Glomerular visceral epithelial cell (primary cell): ENCODE results near the gene SNRPA1.
"Not testable (repeated sequence)": the region's sequence is repeated elsewhere in the genome, so short reads cannot be mapped to it uniquely, and the experiment has no call there.

Source experiments
- DNase-seq: peaks from one replicate; pipeline ENCODE4 v3.0.0-alpha.2; 2016; ENCODE audit errors: extremely low spot score

SNRPA1 gene

DNA sequence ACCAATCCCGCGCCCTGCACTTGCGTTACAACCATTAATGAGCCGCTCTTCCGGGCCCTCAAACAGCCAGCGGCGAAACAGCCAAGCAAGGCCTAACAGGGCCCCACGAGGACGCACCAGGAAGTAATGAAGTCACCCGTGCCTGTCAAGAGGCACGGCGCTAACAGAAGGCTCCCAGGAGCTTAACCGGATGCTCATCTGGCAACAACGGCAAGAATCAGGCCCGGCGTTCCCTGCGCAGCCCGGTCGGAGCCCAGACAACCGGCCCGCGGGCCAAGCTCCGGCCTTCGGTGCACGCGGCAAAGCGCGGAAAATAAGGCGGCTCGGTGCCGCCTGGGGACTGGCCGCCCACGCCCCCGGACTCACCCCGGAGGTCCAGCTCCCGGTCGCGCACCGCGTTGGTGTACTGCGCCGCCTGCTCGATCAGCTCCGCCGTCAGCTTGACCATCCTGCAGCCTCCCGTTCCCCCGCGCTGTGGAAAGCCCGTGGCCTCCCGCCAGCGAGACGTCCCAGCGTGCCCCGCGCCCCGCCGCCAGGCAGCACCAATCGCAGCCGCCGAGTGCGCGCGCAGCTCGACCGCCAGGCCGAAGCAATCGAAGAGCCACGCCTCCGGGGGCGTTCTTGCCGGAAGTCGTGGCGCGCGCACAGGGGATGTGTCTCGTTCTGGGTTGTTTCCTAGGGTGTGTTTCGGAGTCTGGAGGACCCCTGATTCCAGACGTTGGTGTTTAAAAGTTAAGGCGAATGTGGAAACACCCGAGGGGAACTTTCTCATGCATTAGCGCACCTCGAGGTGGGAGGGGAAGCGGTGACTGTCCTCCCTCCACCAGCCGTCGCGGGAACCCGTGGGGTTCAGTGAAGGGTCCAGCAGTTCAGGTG lies at the start of gene SNRPA1:
TSS of gene SNRPA1 (minus strand) at position 518 of the 876 bp plus-strand sequence. CDS start at position 448, 70 bp downstream.
- peak; percentile 95 for DNase-seq

DNA sequence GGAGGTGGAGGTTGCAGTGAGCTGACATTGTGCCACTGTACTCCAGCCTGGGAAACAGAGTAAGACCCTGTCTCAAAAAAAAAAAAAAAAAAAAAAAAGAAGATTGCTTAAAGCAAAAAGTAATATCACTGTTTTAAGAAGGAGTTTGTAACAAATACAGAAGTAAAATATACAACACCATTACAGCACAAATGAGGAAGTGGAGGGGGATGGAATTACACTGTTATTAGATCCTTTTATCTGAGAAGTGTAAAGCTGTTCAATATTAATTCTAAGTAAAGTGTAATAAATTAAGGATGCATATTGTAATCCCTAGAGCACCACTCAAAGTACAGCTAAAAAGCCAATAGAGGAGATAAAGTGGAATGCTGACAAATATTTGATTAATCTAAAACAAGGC lies 47.0 kb upstream of the SNRPA1 start:
- no peak for DNase-seq

DNA sequence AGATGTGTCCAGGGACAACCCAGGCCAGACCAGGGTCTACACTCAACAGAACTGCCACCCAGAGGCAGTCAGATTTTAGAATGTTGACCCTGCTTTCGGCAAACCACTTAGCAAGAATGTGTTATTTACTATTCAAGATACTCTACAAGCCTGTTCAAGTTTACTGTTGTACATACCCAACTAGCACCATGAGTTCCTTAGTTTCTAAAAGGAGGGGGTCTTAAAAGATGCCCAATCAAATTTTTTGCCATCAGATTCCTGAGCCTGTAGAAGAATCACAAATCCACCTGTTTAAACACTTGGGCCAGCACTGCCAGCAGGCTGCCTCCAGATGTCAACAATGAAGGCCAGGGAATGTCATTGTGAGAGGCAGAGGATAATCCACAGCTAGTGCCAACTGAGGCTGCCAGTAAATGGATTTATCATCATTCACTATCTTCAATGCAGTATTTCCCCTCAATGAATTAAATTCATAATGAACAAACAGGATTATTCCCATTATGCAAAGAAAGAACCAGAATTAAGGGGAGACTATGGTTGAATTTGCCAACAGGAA lies 43.5 kb upstream of the SNRPA1 start:
- no peak for DNase-seq

DNA sequence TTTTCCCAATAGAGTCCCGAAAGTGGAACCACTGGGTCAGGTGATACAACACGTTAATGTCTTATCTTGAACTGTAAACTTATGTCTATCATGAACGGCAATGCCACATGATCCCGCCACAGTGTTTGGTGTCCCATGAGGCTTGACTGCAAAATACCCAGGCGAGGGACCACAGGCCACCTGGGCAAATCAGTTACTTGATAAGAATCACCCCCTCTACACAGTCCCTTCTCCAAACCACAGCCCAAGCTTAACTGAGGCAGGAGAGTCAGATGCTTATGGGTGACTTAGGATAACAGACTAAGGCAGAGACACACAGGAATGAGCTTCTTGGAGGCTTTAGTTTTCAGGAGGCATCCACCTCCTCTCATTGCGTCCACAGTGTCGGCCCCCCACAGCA lies 42.9 kb upstream of the SNRPA1 start:
- no peak for DNase-seq

DNA sequence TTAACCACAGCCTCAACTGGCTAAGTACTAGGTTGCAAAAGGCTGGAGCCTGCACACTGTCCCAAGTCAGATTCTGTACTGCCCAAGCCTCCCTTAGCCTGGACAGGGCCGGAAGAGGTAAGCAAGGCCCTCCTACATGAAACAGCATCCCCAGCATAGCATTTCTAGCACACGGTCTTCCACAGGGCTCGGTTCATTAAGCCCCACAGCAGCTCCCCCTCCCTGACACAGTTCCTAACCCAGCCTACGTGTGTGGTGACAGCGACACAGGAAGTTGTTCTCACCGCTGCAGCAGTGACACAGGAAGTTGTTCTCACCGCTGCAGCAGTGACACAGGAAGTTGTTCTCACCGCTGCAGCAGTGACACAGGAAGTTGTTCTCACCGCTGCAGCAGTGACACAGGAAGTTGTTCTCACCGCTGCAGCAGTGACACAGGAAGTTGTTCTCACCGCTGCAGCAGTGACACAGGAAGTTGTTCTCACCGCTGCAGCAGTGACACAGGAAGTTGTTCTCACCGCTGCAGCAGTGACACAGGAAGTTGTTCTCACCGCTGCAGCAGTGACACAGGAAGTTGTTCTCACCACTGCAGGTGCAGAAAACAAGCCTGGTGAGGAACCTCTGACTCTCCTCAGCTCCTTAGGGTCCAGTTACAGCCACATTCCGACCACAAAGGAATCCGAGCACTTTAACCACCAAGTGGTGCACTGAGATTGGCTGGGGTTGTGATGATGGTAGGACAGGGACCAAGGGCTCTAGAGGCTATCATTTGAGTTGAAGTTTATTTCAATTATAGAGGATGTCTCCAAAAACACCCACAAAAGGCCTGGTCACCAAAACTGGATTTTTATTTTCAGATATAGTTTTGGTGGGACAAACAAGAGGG lies 39.1 kb upstream of the SNRPA1 start:
- DNase-seq = not testable (repeated sequence)

DNA sequence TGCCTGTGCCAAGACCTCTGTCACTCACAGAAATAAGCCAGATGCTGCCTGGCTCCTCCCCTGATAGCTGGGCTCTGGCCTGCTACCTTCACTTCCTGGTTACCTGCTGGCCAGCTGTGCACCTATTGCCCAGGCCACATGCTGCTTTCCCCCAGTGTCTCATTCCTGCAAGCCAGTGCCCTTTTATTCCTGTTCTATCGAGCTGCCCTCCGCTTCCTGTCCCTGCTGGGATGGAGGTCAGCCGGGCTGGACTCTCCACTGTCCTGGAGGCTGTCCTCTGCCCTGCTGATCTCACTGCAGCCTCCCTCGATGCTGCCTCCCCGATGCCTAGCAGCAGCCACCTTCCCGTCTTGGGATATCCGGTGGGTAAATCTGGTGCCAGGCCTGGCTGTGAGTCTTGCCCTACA lies 37.0 kb upstream of the SNRPA1 start:
- no peak for DNase-seq

DNA sequence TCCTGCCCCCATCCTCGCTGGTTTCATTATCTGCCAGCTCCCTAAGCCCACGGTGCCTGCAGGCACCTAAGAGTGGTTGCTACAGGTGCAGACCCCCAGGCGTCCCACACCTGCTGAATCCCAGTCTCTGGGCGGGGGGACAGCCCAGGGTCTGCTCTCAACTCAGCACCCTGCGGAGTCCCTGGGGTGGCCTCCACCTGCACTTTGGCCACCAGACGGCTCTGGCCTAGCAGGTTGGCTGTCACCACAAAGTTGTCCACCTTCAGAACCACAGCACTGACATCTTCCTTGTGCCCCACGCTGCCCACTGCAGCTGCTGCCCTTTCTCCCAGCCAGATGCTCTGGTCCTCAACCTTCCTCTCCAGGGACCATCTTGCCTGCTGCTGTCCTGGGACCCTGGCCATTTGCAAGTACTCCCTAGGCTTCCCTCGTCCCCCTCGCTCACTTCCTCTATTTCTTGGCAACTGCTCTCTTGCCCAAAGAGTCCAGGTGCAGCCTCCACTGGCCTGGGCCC lies 34.9 kb upstream of the SNRPA1 start:
- DNase-seq = no peak

DNA sequence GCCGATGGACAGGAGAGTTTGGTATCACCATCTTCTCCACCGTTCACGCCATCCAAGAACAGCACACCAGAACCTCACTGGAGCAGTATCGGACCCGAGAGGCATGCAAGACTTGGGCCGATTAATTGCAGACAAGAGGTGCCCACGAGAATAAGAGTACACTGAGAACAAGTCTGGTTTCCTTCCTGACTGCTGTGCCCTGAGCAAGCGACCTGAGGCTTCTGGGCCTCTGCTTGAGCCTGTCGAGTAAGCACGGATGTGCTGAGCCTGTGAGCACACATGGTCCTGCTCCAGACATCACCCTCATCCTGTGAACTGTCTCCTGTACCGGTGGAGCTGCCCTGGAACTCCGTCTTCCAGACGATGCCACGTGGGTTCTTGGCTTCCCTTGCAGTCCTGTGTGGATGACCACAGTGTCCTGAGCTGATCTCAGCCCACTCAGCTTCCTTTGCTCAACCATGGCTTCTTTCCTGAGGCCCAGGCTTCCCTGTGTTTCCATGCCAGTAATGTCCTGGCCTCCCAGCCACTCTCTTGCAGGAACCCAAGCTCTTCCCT lies 34.3 kb upstream of the SNRPA1 start:
- no peak for DNase-seq

DNA sequence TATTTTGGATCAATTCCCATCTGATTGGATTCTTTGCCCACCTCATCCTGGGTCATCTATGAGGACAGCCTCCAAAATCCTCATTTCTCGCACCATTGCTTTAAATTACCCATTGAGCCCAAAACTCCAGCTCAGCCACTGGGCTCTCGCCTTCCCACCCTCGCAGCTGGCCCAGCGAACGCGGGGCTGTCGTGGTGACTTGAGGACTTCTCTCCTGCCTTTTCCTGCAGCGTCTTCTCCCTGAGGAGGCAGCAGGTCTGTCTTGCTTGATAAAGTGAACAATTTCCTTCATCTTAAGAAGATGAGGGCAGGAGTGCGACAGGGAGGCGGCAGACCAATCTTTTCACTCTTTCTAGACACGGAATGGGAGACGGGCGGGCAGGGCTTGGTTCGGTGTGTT lies 33.0 kb upstream of the SNRPA1 start:
- DNase-seq = no peak

DNA sequence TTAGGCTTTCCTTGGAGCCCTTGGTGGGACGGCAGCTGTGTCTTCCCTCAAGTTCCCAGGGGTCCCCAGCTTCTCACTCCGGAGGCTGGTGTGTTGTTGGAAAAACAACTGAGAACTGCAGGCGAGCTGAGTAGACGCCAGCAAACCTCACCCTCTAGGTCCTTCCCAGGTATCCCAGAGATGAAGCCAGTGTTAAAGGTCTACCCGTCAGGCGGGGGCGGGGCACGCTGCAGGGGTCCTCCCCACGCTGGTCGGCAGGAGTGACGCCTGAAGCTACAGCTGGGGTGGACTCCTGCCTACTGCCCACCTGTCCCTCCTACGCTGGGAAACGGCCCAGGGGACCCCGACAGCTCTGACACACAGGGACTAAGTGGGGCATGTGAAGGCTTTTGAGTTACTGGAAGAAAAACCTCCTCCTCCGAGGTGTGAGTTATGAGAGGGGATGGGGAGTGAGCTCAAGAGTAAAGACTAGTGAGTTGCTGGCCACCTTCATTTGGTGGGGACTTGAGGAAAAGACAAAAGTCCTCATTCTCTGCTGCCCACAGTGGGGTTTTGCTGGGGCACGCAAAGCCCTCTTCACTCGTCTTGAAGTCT lies 32.2 kb upstream of the SNRPA1 start:
- no peak for DNase-seq

DNA sequence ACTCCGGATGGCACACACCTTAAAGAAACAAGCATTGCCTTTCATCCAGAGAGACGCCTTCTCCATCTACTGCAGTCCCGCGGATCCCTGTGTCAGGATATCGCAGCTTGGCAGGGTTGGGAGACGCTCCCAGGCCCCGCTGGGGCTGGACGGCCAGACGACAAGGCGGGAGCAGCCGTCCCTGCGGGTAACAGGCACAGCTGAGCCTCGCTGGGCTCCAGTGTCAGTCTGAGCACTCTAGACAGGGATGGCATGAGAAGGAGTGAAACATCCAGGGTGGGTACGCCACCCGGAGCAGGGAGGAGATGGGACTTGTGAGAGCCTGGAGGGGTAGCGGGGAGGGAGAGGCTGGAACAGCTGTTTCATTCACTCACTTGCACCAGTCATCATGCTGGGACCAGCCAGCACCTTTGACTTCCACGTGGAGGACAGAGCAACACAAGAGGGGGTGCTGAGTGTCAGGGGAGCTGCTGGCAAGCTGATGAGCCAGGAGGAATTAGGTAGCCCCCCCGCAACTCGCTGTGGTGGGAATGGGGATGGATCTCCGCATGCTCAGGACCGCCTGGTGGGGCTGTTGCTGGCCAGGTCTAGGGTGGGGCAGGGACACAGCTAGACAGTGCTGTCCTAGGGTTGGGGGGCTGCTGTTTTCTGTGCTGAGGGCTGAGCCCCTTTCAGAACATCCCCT lies 31.6 kb upstream of the SNRPA1 start:
- DNase-seq = no peak

DNA sequence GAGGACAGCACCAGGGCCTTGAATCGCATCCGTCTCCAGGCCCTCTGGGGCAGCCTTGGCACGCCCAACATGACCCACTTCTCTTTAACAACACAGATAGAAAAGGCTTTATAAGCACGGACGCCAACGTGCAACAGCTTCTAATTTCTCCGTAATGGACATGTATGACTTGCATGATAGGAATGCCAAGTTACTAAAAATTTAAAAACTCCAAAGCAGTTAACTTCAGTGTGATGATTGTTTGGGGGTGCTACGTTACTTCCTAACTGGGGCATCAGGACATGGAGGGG lies 30.9 kb upstream of the SNRPA1 start:
- no peak for DNase-seq

DNA sequence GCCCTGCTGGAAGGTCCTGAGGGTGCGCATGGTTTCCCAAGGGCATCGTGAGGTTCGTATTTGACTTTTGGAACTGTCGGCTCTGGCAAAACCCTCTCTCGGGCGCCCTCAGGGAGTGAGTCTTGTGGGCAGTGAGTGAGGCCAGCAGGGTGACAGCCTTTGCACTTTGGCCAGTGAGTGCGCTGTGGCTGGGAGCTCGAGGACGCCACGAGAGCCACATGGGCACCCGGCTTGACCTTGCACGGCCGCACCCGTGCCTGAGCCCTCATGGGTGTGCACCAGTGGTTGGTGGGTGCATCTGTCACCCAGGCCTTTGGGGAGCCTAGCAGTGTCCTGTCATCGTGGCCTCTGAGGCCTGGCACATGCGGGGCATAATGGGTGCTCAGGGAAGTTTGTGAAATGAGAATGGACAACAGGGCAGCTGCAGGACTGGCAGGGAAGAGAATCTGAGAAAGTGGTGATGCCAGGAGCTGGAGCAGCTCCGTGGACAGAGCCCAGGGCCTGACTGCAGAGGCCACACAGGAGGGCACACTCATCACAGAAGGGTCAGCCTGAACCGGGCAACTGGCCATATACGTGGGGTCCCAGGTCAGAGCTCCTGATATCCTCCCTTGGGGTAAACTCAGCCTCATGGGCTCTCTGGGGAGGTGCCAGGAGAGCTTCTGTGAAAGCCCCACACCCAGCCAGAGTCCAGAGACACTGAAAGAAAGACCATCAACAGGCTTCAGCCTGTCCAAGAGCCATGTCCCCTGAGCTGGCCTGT lies 30.4 kb upstream of the SNRPA1 start:
- DNase-seq = no peak

DNA sequence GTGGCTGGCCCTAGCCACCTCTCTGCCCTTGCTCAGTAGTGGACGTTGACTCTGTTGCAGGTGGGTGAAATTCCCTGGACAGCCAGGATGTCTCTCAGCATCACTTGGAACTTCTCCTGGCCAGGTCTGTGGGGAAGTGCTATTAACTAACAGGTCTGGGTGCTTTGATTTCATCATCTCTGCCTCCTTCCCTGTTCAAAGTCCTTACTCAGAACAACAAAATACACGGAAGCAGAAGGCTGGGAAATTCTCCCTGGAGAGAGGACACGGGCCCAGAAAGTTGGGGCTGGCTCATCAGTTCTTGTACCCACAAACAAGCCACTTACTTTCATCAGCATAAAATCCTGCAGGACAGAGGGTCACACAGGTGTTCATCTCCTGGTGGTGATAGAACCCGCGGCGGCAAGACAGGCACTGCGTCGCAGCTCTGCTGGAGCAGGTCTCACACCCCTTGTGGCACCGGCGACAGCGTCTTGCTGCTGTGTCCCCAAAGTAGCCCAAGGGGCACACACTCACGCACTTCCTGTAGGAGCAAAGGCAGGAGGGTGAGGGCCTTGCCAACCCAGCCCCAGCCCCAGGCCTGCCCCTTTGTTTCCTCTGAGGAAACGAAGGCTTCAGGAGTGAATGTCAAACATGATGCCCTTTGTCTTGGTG lies 29.6 kb upstream of the SNRPA1 start:
- no peak for DNase-seq

DNA sequence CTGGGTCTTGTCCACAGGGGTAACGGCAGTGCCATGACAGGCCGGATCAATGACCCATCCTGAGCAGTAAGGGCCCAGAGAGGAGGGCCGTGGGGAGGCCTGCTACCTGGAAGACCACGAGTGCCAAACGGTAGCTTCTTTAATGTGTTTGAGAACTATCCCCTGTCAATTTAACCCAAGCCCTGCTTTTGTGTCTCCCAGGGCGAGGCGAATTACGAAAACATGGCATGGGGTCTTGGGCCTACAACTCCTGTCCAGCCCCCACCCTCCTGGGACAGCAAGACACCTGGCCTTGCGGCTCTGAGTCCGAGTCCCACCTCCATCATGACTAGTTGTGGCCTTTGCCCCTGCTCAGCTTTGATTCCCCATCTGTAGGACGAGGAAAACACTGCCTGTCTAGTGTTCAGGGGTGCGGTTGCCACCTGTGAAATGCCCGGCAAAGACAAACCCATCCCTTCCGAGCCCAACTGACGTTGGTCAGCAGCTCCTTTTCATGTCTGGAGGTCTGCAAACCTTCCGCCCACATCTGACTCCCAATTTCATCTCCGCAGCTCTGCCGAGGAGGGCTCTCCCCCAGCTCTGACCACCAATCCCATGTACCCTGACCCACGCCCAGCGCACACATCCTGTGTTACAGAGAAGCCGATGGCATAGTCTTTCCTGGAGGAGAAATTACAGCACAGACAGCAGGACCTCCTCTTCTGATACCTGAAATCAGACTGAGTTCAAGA lies 28.9 kb upstream of the SNRPA1 start:
- no peak for DNase-seq

DNA sequence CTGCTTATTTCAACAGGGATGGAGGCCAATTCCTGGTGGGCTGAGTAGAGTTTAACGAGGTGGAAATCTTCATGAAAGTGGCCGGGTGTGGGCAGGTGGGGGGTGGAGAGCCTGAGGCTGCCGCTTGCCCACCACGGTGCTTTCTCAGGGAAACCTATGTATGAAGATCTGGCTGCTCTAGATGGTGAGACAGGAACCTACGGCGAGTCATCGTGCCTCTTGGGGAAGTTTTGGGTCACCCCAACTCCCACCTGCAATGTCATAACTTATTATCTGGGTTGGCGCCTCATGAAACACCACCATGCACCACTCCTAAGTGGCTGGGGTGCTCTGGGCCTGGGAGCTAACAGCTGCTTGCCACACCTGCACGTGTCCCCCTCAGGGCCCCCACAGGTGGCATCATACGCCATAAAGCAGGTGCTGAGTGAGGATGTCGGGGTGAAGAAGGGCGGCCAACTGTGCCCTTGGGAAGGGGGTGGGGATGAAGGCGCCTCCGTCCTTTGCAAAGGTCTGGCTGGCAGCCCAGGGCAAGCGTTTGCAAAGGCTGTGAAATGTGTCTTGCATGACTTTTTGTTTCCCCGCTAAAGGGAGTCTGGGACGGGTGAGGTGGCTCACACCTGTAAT lies 27.9 kb upstream of the SNRPA1 start:
- no peak for DNase-seq

DNA sequence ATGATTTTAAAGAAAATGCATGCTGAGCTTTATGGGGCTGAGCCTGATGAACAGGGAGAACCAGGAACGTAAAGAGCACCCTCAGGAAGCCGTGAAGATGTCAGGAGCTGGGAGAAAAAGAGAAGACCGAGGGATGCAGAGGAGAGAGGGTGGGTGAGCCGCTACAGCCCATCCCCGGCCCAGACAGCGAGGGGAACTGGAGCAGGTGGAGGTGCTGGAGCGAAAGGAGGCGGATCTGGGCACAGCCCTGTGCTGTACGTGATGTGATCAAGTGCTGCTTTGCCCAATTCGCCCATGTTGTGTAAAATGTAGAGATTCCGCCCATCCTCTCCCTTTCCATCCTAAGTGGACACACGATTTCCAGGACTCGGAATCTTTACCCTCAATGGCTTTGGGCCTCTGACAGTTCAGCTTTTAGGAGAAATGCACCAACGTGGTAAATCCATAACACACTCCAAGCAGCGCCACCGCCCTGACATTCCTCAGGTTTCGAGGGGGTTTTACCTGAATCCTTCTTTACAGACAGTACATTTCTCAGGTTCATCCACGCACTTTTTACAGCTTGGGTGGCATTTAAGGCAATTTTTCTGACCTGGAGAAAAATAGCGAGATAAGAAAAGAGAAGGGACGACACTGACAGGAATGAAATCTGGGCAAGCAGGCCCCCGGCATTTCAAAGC lies 27.1 kb upstream of the SNRPA1 start:
- no peak for DNase-seq

DNA sequence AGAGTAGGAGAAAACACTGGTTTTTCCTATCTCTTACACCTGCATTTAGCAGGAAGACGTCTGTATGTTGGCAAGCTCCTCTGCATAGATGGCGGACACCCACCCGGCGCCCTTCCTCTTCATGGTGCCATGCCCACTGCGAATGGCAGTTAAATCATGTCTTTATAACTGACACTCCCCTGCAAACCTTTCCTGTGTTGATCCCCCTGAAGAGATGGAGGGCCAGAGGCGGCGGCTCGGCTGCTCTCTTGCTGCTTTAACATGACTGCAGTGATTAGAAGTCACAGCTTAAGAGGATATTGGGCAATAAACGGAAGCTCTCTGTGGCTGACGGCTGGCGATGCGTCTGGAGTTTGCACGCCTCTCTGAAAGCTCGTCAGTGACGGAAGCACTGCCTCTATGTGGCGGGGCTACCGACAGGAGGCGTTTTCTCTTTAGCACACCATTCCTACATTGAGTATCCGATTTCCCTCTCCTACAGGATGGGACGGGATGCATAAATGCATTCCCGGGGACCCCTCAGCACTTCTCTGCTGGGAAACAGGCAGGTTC lies 25.5 kb upstream of the SNRPA1 start:
- DNase-seq = peak; percentile 56
